LNCAP (cell line): ENCODE data around the gene HOXD12.
A peak's percentile ranks its signal among the peaks of the same experiment; 100 is the strongest.

Experiments used
- TF ChIP-seq, protein P1 (sequence below): fragments of 450-650 bp; IDR thresholded peaks from 2 replicates; pipeline ENCODE4 v1.5.1; 2017; ENCODE audit warnings: mild to moderate bottlenecking

HOXD12 gene

DNA sequence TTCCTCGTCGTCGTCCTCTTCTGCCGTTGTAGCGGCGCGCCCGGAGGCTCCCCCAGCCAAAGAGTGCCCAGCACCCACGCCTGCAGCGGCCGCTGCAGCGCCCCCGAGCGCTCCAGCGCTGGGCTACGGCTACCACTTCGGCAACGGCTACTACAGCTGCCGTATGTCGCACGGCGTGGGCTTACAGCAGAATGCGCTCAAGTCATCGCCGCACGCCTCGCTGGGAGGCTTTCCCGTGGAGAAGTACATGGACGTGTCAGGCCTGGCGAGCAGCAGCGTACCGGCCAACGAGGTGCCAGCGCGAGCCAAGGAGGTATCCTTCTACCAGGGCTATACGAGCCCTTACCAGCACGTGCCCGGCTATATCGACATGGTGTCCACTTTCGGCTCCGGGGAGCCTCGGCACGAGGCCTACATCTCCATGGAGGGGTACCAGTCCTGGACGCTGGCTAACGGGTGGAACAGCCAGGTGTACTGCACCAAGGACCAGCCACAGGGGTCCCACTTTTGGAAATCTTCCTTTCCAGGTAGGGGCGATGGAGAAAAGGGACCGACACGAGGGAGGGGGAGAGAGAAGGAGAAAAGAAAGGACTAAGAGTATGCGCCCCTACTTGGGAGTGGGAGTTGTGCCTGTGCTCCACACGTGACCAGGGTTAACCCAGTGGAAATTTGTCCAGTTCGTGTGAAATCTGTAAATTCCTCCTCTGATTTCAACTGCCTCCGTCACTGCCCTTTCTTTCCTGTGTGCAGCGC lies 6.3 kb upstream of the HOXD12 start:
- TF ChIP-seq, protein P1, sequence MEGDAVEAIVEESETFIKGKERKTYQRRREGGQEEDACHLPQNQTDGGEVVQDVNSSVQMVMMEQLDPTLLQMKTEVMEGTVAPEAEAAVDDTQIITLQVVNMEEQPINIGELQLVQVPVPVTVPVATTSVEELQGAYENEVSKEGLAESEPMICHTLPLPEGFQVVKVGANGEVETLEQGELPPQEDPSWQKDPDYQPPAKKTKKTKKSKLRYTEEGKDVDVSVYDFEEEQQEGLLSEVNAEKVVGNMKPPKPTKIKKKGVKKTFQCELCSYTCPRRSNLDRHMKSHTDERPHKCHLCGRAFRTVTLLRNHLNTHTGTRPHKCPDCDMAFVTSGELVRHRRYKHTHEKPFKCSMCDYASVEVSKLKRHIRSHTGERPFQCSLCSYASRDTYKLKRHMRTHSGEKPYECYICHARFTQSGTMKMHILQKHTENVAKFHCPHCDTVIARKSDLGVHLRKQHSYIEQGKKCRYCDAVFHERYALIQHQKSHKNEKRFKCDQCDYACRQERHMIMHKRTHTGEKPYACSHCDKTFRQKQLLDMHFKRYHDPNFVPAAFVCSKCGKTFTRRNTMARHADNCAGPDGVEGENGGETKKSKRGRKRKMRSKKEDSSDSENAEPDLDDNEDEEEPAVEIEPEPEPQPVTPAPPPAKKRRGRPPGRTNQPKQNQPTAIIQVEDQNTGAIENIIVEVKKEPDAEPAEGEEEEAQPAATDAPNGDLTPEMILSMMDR = no peak

DNA sequence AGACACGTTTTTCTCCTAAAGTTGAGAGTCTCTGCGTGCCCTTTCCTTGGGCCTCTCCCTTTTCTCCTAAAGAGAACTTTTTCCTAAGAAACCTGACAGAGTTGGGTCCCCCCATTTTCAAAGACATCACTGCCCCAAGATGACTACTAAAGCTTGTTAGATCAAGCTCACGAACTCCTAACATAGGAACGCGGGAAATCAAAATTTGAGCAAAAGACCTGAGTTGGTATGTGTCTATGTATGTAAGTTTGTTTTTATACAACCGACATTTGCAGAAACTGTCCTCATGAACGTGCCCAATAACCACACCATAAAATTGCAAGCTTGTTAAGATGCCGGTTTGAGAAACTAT lies 5.7 kb upstream of the HOXD12 start:
- TF ChIP-seq, protein P1 = no peak

DNA sequence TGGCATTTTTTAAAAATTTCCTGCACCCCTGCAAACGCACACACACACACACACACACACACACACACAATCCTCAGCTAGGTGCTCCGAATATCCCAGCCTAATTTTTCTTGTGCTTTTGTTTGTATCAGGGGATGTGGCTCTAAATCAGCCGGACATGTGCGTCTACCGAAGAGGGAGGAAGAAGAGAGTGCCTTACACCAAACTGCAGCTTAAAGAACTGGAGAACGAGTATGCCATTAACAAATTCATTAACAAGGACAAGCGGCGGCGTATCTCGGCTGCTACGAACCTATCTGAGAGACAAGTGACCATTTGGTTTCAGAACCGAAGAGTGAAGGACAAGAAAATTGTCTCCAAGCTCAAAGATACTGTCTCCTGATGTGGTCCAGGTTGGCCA lies 5.2 kb upstream of the HOXD12 start:
- TF ChIP-seq, protein P1 = no peak

DNA sequence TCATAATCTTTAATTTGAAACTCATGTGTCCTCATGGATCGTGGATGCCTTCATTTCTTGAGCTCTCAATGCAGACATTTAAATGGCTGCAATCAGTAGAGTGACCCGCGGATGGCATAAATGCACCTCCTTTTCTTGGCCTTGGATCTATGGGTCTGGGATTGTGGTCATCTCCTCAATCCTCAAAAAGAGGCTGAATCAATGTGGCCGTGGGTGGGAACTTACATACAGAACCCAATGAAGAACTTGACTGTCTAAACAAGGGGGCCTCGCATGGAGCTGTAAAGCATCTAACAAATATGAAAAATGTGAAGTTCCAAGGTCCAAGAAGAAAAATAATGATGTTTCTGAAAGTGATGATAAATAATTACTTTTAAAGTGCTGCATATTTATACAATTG lies 4.2 kb upstream of the HOXD12 start:
- TF ChIP-seq, protein P1 = no peak

DNA sequence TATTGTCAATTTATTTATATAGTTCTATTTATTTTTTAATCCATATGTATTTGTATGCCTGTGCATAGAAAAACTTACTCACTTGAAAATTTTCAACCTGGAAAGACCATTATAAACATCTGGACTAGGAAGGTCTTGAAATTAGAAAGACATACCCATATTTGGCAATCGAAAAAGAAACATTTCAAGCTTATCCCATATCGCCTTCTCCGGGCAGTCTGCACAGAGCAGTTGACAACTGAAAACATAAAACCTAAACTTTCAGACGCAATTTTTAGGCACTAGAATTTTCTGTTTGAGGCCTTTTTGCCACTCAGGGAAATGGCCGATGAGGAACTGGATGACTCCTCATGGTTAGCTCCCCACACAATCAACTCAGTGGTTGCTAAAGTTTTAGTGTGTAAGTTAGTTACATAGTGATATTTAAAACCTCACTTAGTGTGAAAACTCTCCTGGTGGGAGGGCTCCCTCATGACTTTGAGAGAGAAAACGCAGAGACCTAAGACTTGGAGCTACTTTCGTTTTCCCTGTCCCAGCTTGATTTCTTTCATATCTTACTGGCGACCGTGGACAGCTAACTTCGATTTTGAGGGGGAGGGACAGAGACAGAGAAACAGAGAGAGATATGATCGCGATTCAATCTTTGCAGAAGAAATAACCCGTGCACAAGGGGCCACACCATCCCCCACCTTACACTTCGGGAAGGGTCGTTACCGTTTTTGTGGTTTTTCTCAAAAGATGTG lies 3.2 kb upstream of the HOXD12 start:
- TF ChIP-seq, protein P1 = no peak

DNA sequence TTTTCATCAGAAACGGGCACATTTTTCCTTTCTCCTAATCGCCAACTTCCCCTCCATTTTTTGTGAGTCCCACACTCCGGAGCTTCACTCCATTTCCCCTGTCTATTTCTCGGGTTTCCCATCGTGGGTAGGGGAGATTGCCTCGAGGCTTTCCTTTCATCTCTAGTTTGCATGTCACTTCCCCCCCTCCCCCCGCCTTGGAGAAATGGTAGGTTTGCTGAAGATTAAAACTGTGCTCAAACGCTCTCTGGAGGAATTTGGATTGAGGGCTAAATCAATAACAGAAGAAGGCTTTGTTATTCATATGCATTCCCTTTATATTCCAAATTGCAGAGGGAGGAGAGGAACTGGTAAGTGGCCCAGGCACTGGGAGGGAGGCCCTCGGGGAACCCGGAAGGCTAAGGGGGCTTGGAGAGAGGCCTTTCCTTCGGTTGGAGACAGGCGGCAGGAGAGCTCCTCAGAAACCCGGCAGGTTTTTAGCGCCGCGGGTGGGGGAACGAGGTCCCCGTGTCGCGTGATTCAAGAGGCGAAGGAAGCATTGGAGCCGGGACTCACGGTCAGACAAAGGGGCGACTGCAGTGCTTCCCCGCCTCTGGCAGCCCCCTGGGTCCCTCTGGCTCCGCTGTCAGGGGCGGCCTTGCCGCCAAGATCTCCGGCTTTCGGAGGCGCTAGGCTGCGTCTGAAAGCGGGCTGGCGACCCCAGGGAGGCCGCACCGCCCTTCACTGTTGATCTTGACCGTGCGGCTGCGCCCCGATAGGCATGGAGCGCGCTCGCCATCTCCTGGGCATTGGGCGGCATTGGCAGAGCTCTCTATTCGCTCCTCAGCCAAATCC lies 2.4 kb upstream of the HOXD12 start:
- TF ChIP-seq, protein P1 = peak; percentile 73

DNA sequence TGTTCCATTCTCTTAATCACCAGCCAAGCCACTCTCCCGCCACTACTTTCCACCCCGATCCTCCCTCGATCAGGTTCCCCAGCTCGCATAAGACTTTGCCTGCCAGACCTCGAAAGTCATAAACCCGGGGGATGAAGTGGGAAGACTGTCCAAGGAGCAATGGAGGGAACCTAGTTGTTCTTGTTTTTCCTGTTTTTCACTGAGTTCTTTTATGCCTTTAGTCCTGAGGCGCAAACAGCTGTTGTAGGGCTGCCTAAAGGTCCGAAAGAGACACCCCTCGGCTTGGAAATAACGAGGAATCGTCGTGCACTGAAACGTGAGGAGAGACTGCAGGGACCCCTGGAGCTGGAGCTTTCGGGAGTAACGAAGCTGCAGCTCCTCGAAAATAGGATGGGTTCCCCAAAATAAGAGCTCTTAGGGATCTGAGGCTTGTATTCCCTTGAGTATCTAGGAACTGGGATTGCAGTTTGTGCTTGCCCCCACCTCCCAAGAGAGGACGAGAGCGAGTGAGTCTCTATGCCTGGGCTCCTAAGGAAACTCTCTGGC lies 1.7 kb upstream of the HOXD12 start:
- TF ChIP-seq, protein P1 = 0 out of 2 replicates have a peak, but pooled peaks have one; percentile 12
